Thyroid gland (tissue), 4 donors: ENCODE measurements around the gene TIMP3.

Experiments used
- POLR2A ChIP-seq, 2 donors: fragments of 450-650 bp; IDR thresholded peaks; one replicate each; pipeline ENCODE4 v1.6.1; 2017; ENCODE audit warnings: antibody characterized with exemption in 2 of 2, mild to moderate bottlenecking in 2 of 2, moderate library complexity in 1 of 2
- TF ChIP-seq, protein P1 (sequence below), 6 experiments: fragments of 200-600 bp in 3 of 6; fragments of 450-650 bp in 3 of 6; sonication (generic) in 3 of 6; IDR thresholded peaks; one replicate each; pipeline ENCODE4 v1.5.1; 2016 to 2019; ENCODE audit warnings: antibody characterized with exemption in 6 of 6, mild to moderate bottlenecking in 2 of 6, inconsistent platforms in 1 of 6, moderate library complexity in 1 of 6

DNA sequence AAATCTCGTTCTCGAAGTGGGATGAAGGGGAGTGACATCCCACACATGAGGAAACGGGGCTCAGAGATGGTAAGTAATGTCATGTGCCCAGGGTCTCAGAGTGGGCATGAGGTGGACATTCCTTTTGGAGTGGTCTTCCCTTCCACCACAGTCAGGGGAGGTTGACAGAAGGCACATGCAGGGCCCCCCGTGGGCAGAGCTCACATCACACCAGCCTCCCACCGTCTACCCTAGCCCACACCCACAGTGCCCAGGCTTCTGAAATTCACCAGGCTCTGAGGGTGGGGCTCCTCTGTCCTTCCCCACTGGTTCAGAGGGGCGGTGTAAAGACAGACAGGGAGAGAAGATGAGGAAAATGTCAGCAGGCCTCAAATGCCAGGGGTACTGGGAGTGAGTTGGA lies 41.1 kb upstream of the TIMP3 start:
- TF ChIP-seq, protein P1, sequence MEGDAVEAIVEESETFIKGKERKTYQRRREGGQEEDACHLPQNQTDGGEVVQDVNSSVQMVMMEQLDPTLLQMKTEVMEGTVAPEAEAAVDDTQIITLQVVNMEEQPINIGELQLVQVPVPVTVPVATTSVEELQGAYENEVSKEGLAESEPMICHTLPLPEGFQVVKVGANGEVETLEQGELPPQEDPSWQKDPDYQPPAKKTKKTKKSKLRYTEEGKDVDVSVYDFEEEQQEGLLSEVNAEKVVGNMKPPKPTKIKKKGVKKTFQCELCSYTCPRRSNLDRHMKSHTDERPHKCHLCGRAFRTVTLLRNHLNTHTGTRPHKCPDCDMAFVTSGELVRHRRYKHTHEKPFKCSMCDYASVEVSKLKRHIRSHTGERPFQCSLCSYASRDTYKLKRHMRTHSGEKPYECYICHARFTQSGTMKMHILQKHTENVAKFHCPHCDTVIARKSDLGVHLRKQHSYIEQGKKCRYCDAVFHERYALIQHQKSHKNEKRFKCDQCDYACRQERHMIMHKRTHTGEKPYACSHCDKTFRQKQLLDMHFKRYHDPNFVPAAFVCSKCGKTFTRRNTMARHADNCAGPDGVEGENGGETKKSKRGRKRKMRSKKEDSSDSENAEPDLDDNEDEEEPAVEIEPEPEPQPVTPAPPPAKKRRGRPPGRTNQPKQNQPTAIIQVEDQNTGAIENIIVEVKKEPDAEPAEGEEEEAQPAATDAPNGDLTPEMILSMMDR (IDR thresholded peaks at IDR 0.05), result no peak
- TF ChIP-seq POLR2A (IDR thresholded peaks at IDR 0.05), result no peak
